Measurements from ENCODE around the gene ADCY7. TPM values are rescaled to one million over a fixed set of nuclear protein-coding genes. Genes with fewer than 3 reads are reported as not detected.

The ADCY7 gene
- total RNA-seq, 3 donors from 2014 or later (not counting 1 experiment from before 2014, with no cell fraction given) = 479 to 591 (median 512) TPM

DNA sequence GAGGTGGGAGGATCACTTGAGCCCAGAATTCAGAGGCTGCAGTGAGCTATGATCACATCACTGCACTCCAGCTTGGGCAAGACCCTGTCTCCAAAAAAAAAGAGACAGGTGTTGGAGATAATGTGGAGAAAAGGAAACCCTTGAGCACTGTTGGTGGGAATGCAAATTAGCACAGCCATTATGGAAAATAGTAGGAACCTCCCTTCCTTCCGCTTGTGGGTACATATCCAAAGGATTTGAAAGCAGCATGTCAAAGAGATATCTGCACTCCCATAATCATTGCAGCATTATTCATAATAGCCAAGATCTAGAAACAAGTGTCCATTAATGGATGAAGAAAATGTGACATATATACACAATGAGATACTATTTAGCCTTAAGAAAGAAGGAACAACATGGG is 9.7 kb upstream of the ADCY7 start:
- Histone ChIP-seq H3K4me3 (ENCODE audit: low read length) (no peak overlapping the region), H3K27me3 (ENCODE audit: control insufficient read depth, insufficient read depth, low read length) (no peaks in the 10 kb centered on the region), H3K9me3 (ENCODE audit: control insufficient read depth, insufficient read depth, low read length) (no peaks in the 10 kb centered on the region), H3K4me1 (ENCODE audit: control insufficient read depth, insufficient read depth, low read length) (peaks cover 18% of the 10 kb centered on the region), H3K36me3 (ENCODE audit: control insufficient read depth, insufficient read depth, low read length) (no peaks in the 10 kb centered on the region), H3K27ac (ENCODE audit: low read length) (no peak overlapping the region)
- 100% methylated on average over 1 of the region's 1 CpG for WGBS (ENCODE audit: insufficient coverage)
- intact Hi-C loops (cut with micrococcal nuclease) = no loop called here
- H3K36me3 Mint-ChIP-seq = no peaks in the 10 kb centered on the region
- H3K9me3 Mint-ChIP-seq = no peaks in the 10 kb centered on the region
- no peak overlapping the region for H3K27ac Mint-ChIP-seq
- ATAC-seq = no peak
- H3K27me3 Mint-ChIP-seq (ENCODE audit: low read depth in 2 of 2) = no peaks in the 10 kb centered on the region
- peaks cover 43 to 53% of the 10 kb centered on the region in 2 donors for H3K4me1 Mint-ChIP-seq
- DNase-seq = no peak
- TF ChIP-seq, protein P1, sequence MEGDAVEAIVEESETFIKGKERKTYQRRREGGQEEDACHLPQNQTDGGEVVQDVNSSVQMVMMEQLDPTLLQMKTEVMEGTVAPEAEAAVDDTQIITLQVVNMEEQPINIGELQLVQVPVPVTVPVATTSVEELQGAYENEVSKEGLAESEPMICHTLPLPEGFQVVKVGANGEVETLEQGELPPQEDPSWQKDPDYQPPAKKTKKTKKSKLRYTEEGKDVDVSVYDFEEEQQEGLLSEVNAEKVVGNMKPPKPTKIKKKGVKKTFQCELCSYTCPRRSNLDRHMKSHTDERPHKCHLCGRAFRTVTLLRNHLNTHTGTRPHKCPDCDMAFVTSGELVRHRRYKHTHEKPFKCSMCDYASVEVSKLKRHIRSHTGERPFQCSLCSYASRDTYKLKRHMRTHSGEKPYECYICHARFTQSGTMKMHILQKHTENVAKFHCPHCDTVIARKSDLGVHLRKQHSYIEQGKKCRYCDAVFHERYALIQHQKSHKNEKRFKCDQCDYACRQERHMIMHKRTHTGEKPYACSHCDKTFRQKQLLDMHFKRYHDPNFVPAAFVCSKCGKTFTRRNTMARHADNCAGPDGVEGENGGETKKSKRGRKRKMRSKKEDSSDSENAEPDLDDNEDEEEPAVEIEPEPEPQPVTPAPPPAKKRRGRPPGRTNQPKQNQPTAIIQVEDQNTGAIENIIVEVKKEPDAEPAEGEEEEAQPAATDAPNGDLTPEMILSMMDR (IDR thresholded peaks at IDR 0.05) = no peak
- no peak overlapping the region for H3K4me3 Mint-ChIP-seq

DNA sequence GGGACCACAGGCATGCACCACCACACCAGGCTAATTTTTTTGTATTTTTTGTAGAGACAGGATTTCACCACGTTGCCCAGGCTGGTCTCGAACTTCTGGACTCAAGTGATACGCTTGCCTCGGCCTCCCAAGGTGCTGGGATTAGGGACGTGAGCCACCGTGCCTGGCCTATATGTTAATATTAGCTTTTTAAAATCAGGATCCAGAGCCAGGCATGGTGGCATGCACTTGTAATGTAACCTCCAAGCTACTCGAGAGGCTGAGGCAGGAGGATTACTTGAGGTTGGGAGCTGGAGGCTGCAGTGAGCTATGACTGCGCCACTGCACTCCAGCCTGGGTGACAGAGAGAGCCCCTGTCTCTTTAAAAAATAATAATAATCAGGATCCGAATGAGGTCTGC is 8.5 kb upstream of the ADCY7 start:
- H3K27me3 Mint-ChIP-seq (ENCODE audit: low read depth in 2 of 2) = no peaks in the 10 kb centered on the region
- H3K9me3 Mint-ChIP-seq = no peaks in the 10 kb centered on the region
- no peaks in the 10 kb centered on the region for H3K36me3 Mint-ChIP-seq
- H3K27ac ChIP-seq (ENCODE audit: low read length) = no peak overlapping the region
- no peak overlapping the region for H3K4me3 ChIP-seq (ENCODE audit: low read length)
- no peaks in the 10 kb centered on the region for H3K27me3 ChIP-seq (ENCODE audit: control insufficient read depth, insufficient read depth, low read length)
- intact Hi-C loops (cut with micrococcal nuclease) = no loop called here
- no peaks in the 10 kb centered on the region for H3K36me3 ChIP-seq (ENCODE audit: control insufficient read depth, insufficient read depth, low read length)
- H3K27ac Mint-ChIP-seq = no peak overlapping the region
- ATAC-seq (no peak), DNase-seq (no peak)
- H3K4me3 Mint-ChIP-seq = no peak overlapping the region
- WGBS (ENCODE audit: insufficient coverage) = 90% methylated on average over 9 of the region's 9 CpGs
- H3K9me3 ChIP-seq (ENCODE audit: control insufficient read depth, insufficient read depth, low read length) = no peaks in the 10 kb centered on the region
- TF ChIP-seq, protein P1 (IDR thresholded peaks at IDR 0.05) = no peak
- H3K4me1 ChIP-seq (ENCODE audit: control insufficient read depth, insufficient read depth, low read length) = peaks cover 31% of the 10 kb centered on the region
- peaks cover 48 to 58% of the 10 kb centered on the region in 2 donors for H3K4me1 Mint-ChIP-seq

DNA sequence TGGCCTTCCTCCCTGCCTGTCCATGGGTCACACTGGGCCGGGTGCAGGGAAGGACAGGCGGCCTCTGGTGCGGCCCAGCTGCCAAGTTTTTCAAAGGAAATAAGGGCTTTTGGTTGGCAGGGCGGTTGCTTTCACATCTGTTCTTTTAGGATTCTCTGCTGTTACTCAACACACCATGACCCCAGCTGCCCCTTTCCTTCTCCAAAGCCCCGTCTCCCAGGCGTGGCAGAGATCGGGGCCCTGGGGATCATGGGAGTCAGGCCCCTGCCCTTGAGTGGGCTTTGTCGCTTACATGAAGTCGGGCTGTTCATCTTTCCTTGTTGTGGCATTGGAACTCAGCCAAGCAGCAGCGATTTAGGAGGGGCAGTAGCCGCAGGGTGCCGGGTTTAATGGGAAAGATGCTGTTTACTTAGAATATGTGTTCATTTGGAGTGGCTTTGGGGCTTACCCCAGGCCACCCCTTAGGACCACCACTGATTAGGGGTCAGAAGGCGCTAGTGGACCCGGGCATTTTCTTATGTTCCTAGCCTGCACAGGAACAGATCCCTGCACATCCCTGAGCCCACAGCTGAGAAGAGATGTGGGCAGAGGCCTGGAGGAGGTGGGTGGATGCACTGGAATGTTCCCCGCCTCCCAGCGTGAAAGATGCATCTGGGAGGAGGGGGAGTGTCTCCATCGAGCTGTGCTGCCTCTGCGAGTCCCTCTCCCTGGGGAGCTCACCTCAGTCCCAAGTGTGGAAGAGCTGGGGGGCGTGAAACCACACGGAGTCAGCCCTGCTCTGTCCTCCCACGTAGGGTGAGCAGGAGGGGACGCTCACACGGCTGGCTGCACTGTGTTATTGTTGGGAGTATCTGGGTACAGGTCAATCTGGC is 6.8 kb upstream of the ADCY7 start:
- H3K36me3 ChIP-seq (ENCODE audit: control insufficient read depth, insufficient read depth, low read length) = no peaks in the 10 kb centered on the region
- H3K4me1 ChIP-seq (ENCODE audit: control insufficient read depth, insufficient read depth, low read length) = peaks cover 43% of the 10 kb centered on the region
- Mint-ChIP-seq H3K4me3 (peak overlapping the region; percentile 2), H3K9me3 (no peaks in the 10 kb centered on the region), H3K27me3 (ENCODE audit: low read depth in 2 of 2) (no peaks in the 10 kb centered on the region), H3K27ac (peak overlapping the region; percentile 36 to 88), H3K4me1 (peaks cover 53 to 59% of the 10 kb centered on the region in 2 donors), H3K36me3 (no peaks in the 10 kb centered on the region)
- H3K9me3 ChIP-seq (ENCODE audit: control insufficient read depth, insufficient read depth, low read length) = no peaks in the 10 kb centered on the region
- H3K27me3 ChIP-seq (ENCODE audit: control insufficient read depth, insufficient read depth, low read length) = no peaks in the 10 kb centered on the region
- WGBS (ENCODE audit: insufficient coverage) = 52% methylated on average over 23 of the region's 23 CpGs
- no peak for DNase-seq
- TF ChIP-seq, protein P1 (IDR thresholded peaks at IDR 0.05) = no peak
- no peak overlapping the region for H3K27ac ChIP-seq (ENCODE audit: low read length)
- intact Hi-C loops (cut with micrococcal nuclease) = no loop called here
- no peak overlapping the region for H3K4me3 ChIP-seq (ENCODE audit: low read length)
- no peak for ATAC-seq

Measured in natural killer cell (primary cell).